K562 (cell line): ENCODE measurements around the gene GLI1. TPM values are rescaled to one million over a fixed set of nuclear protein-coding genes. Genes with fewer than 3 reads are reported as not detected.

ENCODE experiments used
- ATAC-seq: fragments of 200-7000 bp; cut with Tn5 transposase; 3 replicates; pipeline ENCODE4 v1.9.1; 2020; ENCODE audit warnings: moderate library complexity
- BruUV-seq: library from RNA; stranded (reverse); fragments of 400-500 nt; replicated peaks from 2 replicates; lab custom pipeline; 2021; lab: Mats Ljungman, UMichigan
- CTCF ChIA-PET: fragments of 300-600 bp; formaldehyde crosslinking; extraction: SDS; loops from one replicate; lab custom pipeline; 2021; ENCODE audit warnings: low intra/inter-chr PET ratio; lab: Yijun Ruan, JAX
- POLR2A ChIA-PET: fragments of 300-600, 350-650 bp; sonication (Branson Sonifier 250); formaldehyde crosslinking; extraction: SDS; loops from one replicate; lab custom pipeline; 2021; ENCODE audit warnings: antibody characterized with exemption, inconsistent platforms; lab: Yijun Ruan, JAX
- DNase-seq, 4 experiments: peaks; one replicate each; pipeline versions ENCODE4 v3.0.0 to v3.0.0-alpha.2; 2011 to 2018; ENCODE audit warnings: low spot score in 3 of 4, mixed read lengths in 3 of 4; ENCODE audit errors: extremely low read depth in 1 of 4
- FAIRE-seq: peaks from 2 replicates; lab custom pipeline; 2011; peaks lifted over from hg19 to GRCh38; lab: Jason Lieb, UNC
- H2AFZ ChIP-seq: 2 replicates; pipeline ENCODE4 v1.6.0; 2011; ENCODE audit warnings: low read depth, low read length, control low read depth, inconsistent platforms
- H3K27ac ChIP-seq: fragments of 200-600 bp; 3 replicates; pipeline ENCODE4 v1.8.0; 2011; ENCODE audit warnings: low read depth, mild to moderate bottlenecking, control low read depth, inconsistent platforms, low read length, moderate library complexity, mixed read lengths; ENCODE audit errors: extremely low read depth
- H3K27me3 ChIP-seq, 2 experiments: fragments of 300-600 bp in 1 of 2; 2 replicates in 1 of 2; 3 replicates in 1 of 2; pipeline versions ENCODE4 v1.6.0 to v1.8.0; 2011; ENCODE audit warnings: inconsistent platforms in 2 of 2, low read length in 2 of 2, mild to moderate bottlenecking in 1 of 2, mixed read lengths in 1 of 2, moderate library complexity in 1 of 2; ENCODE audit not compliant: control insufficient read depth in 2 of 2, insufficient read depth in 2 of 2
- H3K36me3 ChIP-seq: fragments of 300-600 bp; 3 replicates; pipeline ENCODE4 v1.8.0; 2011; ENCODE audit warnings: mild to moderate bottlenecking, low read length, inconsistent platforms; ENCODE audit not compliant: control insufficient read depth, insufficient read depth
- H3K4me1 ChIP-seq, 2 experiments: fragments of 200-600 bp in 1 of 2; replicated peaks in 1 of 2; 2 replicates in 1 of 2; 3 replicates in 1 of 2; pipeline versions ENCODE4 v1.5.1 to v1.8.0; 2011; ENCODE audit warnings: inconsistent platforms in 2 of 2, low read length in 2 of 2, mild to moderate bottlenecking in 1 of 2, mixed read lengths in 1 of 2, moderate library complexity in 1 of 2; ENCODE audit not compliant: control insufficient read depth in 2 of 2, insufficient read depth in 2 of 2
- H3K4me2 ChIP-seq: 2 replicates; pipeline ENCODE4 v1.6.1; 2011; ENCODE audit warnings: low read length, control low read depth, inconsistent platforms, mixed read lengths; ENCODE audit not compliant: insufficient read depth
- H3K4me3 ChIP-seq: fragments of 200-600 bp; sonication (generic), shearing (Covaris generic); 2 replicates; pipeline ENCODE4 v1.5.1; 2016; ENCODE audit warnings: control low read depth, inconsistent platforms
- H3K79me2 ChIP-seq: fragments of 200-600 bp; 3 replicates; pipeline ENCODE4 v1.8.0; 2011; ENCODE audit warnings: low read length, inconsistent platforms; ENCODE audit not compliant: control insufficient read depth, insufficient read depth
- H3K9ac ChIP-seq, 2 experiments: 2 replicates each; pipeline versions ENCODE4 v1.6.0 to v1.6.1; 2011; ENCODE audit warnings: low read depth in 2 of 2, low read length in 2 of 2, control low read depth in 1 of 2, inconsistent platforms in 1 of 2, mild to moderate bottlenecking in 1 of 2, mixed read lengths in 1 of 2; ENCODE audit not compliant: insufficient read depth in 1 of 2
- H3K9me1 ChIP-seq: one replicate; pipeline ENCODE4 v1.6.0; 2011; ENCODE audit warnings: inconsistent platforms, mild to moderate bottlenecking, low read length, moderate library complexity; ENCODE audit not compliant: control insufficient read depth, insufficient read depth
- H3K9me3 ChIP-seq: replicated peaks from 2 replicates; pipeline ENCODE4 v1.5.1; 2011; ENCODE audit warnings: low read depth, low read length, inconsistent platforms; ENCODE audit not compliant: control insufficient read depth, insufficient read depth
- H4K20me1 ChIP-seq: replicated peaks from 2 replicates; pipeline ENCODE4 v1.6.1; 2011; ENCODE audit warnings: low read length, inconsistent platforms, mixed read lengths; ENCODE audit not compliant: control insufficient read depth, insufficient read depth
- PCBP1 ChIP-seq: fragments of 200-400 bp; formaldehyde crosslinking; IDR thresholded peaks from 2 replicates; pipeline ENCODE4 v1.6.1; 2018; ENCODE audit warnings: mild to moderate bottlenecking, low read depth, low read length; ENCODE audit not compliant: poor library complexity, severe bottlenecking
- POLR2G ChIP-seq: fragments of 200-400 bp; formaldehyde crosslinking; IDR thresholded peaks from 2 replicates; pipeline ENCODE4 v1.6.1; 2017; ENCODE audit warnings: low read depth, mild to moderate bottlenecking, antibody characterized with exemption, low read length, moderate library complexity
- ZC3H4 ChIP-seq: sonication (generic); formaldehyde crosslinking; IDR thresholded peaks from 2 replicates; pipeline ENCODE4 v1.9.0; 2021; ENCODE audit warnings: missing genetic modification reagents, borderline replicate concordance
- WGBS: fragments of 100-300 bp; shearing (Covaris generic); methylation state at CpG from one replicate; pipeline ENCODE4 v1.1.6; 2016; ENCODE audit warnings: low coverage, mixed read lengths; ENCODE audit not compliant: insufficient coverage; ENCODE audit errors: missing lambda C conversion rate; 5-methylcytosine and 5-hydroxymethylcytosine counted together
- in situ Hi-C: fragments of 300-500 bp; cut with MboI; formaldehyde crosslinking; loops from 4 replicates; pipeline ENCODE4 v1.15.0; 2018; ENCODE audit warnings: inconsistent platforms, mixed read lengths
- intact Hi-C: fragments of 100-400 bp; cut with micrococcal nuclease; formaldehyde crosslinking; loops from 2 replicates; pipeline ENCODE4 v1.14.2; 2022
- polyA plus RNA-seq, 8 experiments: library from polyadenylated mRNA; depleted of rRNA in 4 of 8; stranded (reverse) in 5 of 8; unstranded in 3 of 8; fragments of >200 nt; fragmentation: Nextera tagmentation in 2 of 8; fragmentation: Illumina TruSeq in 1 of 8; extraction: Ambion mirVana in 2 of 8; extraction: Trizol in 1 of 8; gene quantifications; 2 replicates each; pipeline versions ENCODE4 v1.2.1 to v1.2.3, GENCODE V29; 2011 to 2014; ENCODE audit warnings: inconsistent platforms in 1 of 8, missing spikeins in 1 of 8
- total RNA-seq, 7 experiments: library from RNA; depleted of rRNA in 6 of 7; stranded (reverse); fragments of >200 nt in 6 of 7; fragmentation: Illumina TruSeq in 2 of 7; extraction: Trizol in 2 of 7; gene quantifications; 2 replicates each; pipeline versions ENCODE4 v1.2.1 to v1.2.3, GENCODE V29; 2011 to 2021; ENCODE audit warnings: low replicate concordance in 1 of 7

The GLI1 gene
- total and polyA plus RNA-seq, 9 of the 15 experiments (the other 6 are each of a cell fraction or from before 2014, with no cell fraction given), result 0.24 to 3.7 (median 0.61) TPM

GRCh38 chr12:57498571-57498970, 39.0 kb downstream of the GLI1 start (continued):
- TF ChIP-seq ZC3H4 (CRISPR knock-in tag), result no peak

- H4K20me1 ChIP-seq, result 0 out of 2 replicates have a peak, but pooled peaks cover 3% of the 10 kb centered on the region
- no peak overlapping the region for H3K4me2 ChIP-seq
- WGBS, result 96% methylated on average over 11 of the region's 11 CpGs
- BruUV-seq, result no TSS peak
- no peak for ATAC-seq
- no peak overlapping the region for H3K9ac ChIP-seq
- H3K9me3 ChIP-seq, result 0 out of 2 replicates have a peak, but pooled peaks cover 3% of the 10 kb centered on the region
- DNase-seq, result no peak
- no peaks in the 10 kb centered on the region for H3K27me3 ChIP-seq
- ChIA-PET POLR2A (interaction anchor here (0.6 to 2.3 kb wide), 10 partner anchors 11 to 81 kb away, joined by 3 to 7 read pairs (median 3); partner anchors contain the start of genes INHBE and MARS1), CTCF (no interaction called here)
- H2AFZ ChIP-seq, result no peak overlapping the region
- no peak for FAIRE-seq
- H3K9me1 ChIP-seq, result peaks cover 6% of the 10 kb centered on the region
- no peak overlapping the region for H3K27ac ChIP-seq
- H3K36me3 ChIP-seq, result peaks cover 85% of the 10 kb centered on the region
- intact Hi-C loops (no loop called here), in situ Hi-C loops (no loop called here)
- TF ChIP-seq POLR2G, result peak; percentile 30; the same call in 1 of the 2 replicates
- TF ChIP-seq PCBP1, result no peak
- H3K4me1 ChIP-seq, result no peaks in the 10 kb centered on the region; a peak in 1 of 5 replicates
- H3K4me3 ChIP-seq, result no peak overlapping the region
- H3K79me2 ChIP-seq, result peaks cover 9% of the 10 kb centered on the region; the same call in 1 of the 3 replicates
Observed at GRCh38 chr12:57500213-57500612, 40.6 kb downstream of the GLI1 start.
